ENCODE data around the gene SCGB1C1. TPM values are rescaled to one million over a fixed set of nuclear protein-coding genes. Genes with fewer than 3 reads are reported as not detected.
A peak's percentile ranks its signal among the peaks of the same experiment; 100 is the strongest.

Gene SCGB1C1
- total and polyA plus RNA-seq, 2 experiments from 2014 or later = not detected

DNA sequence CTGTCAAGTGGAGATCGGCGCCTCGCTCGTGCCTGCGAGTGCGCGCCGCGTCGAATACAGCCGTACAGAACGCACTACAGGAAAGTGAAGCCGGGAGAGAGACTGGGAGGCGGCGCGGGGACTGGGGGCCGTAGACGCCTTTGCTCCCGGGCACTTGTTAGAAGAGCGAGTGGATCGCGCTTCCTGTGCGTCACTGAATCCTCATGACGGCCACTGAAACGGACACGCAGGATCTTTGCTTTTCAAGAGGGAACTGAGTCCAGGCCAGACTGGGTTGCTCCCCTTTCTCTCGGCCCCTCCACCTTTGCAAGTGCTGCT lies 14.9 kb downstream of the SCGB1C1 start:
- Mint-ChIP-seq H3K36me3 (ENCODE audit: low read depth) (peaks cover 54% of the 10 kb centered on the region), H3K4me3 (peak overlapping the region; percentile 99), H3K4me1 (peaks cover 8% of the 10 kb centered on the region; the same call in 2 of the 3 replicates), H3K9me3 (no peaks in the 10 kb centered on the region), H3K27ac (peak overlapping the region; percentile 99), H3K27me3 (ENCODE audit: insufficient read depth, low read depth, poor library complexity) (peaks cover 16% of the 10 kb centered on the region)
- ATAC-seq = peak; percentile 15
- H3K27me3 ChIP-seq (ENCODE audit: insufficient read depth) = no peaks in the 10 kb centered on the region
- peak overlapping the region; percentile 100 for H3K4me2 ChIP-seq
- H3K4me1 ChIP-seq (ENCODE audit: insufficient read depth) = peaks cover 12% of the 10 kb centered on the region; the same call in 1 of the 2 replicates
- H3F3A ChIP-seq (replicated peaks; ENCODE audit: low read depth) = peaks cover 10% of the 10 kb centered on the region
- no peaks in the 10 kb centered on the region for H3K9me2 ChIP-seq (ENCODE audit: insufficient read depth)
- no peak for DNase-seq (ENCODE audit: low spot score)
- peak overlapping the region; percentile 99 for H3K27ac ChIP-seq (ENCODE audit: low read depth)
- H3K79me2 ChIP-seq (replicated peaks; ENCODE audit: insufficient read depth) = peaks cover 27% of the 10 kb centered on the region
- TF ChIP-seq ZNF114 (CRISPR knock-in tag; IDR thresholded peaks at IDR 0.05) (no peak), ZNF331 (CRISPR knock-in tag; IDR thresholded peaks at IDR 0.05; ENCODE audit: low read depth) (no peak), EZH2phosphoT487 (IDR thresholded peaks at IDR 0.05; ENCODE audit: unreplicated experiment) (no peak), EZH2 (IDR thresholded peaks at IDR 0.05; ENCODE audit: low read depth, unreplicated experiment) (no peak), JUNB (IDR thresholded peaks at IDR 0.05; ENCODE audit: unreplicated experiment) (no peak), CREB1 (CRISPR knock-in tag; IDR thresholded peaks at IDR 0.05; ENCODE audit: low read depth) (no peak), NANOG (IDR thresholded peaks at IDR 0.05; ENCODE audit: borderline replicate concordance) (no peak), POLR2AphosphoS5 (IDR thresholded peaks at IDR 0.05; ENCODE audit: low read depth) (no peak), STAT1 (IDR thresholded peaks at IDR 0.05; ENCODE audit: unreplicated experiment) (no peak)
- TF ChIP-seq, protein P1, sequence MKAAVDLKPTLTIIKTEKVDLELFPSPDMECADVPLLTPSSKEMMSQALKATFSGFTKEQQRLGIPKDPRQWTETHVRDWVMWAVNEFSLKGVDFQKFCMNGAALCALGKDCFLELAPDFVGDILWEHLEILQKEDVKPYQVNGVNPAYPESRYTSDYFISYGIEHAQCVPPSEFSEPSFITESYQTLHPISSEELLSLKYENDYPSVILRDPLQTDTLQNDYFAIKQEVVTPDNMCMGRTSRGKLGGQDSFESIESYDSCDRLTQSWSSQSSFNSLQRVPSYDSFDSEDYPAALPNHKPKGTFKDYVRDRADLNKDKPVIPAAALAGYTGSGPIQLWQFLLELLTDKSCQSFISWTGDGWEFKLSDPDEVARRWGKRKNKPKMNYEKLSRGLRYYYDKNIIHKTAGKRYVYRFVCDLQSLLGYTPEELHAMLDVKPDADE (IDR thresholded peaks at IDR 0.05) = no peak
- TF ChIP-seq, protein P2, sequence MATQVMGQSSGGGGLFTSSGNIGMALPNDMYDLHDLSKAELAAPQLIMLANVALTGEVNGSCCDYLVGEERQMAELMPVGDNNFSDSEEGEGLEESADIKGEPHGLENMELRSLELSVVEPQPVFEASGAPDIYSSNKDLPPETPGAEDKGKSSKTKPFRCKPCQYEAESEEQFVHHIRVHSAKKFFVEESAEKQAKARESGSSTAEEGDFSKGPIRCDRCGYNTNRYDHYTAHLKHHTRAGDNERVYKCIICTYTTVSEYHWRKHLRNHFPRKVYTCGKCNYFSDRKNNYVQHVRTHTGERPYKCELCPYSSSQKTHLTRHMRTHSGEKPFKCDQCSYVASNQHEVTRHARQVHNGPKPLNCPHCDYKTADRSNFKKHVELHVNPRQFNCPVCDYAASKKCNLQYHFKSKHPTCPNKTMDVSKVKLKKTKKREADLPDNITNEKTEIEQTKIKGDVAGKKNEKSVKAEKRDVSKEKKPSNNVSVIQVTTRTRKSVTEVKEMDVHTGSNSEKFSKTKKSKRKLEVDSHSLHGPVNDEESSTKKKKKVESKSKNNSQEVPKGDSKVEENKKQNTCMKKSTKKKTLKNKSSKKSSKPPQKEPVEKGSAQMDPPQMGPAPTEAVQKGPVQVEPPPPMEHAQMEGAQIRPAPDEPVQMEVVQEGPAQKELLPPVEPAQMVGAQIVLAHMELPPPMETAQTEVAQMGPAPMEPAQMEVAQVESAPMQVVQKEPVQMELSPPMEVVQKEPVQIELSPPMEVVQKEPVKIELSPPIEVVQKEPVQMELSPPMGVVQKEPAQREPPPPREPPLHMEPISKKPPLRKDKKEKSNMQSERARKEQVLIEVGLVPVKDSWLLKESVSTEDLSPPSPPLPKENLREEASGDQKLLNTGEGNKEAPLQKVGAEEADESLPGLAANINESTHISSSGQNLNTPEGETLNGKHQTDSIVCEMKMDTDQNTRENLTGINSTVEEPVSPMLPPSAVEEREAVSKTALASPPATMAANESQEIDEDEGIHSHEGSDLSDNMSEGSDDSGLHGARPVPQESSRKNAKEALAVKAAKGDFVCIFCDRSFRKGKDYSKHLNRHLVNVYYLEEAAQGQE (IDR thresholded peaks at IDR 0.05; ENCODE audit: unreplicated experiment) = no peak
- TF ChIP-seq, protein P3, sequence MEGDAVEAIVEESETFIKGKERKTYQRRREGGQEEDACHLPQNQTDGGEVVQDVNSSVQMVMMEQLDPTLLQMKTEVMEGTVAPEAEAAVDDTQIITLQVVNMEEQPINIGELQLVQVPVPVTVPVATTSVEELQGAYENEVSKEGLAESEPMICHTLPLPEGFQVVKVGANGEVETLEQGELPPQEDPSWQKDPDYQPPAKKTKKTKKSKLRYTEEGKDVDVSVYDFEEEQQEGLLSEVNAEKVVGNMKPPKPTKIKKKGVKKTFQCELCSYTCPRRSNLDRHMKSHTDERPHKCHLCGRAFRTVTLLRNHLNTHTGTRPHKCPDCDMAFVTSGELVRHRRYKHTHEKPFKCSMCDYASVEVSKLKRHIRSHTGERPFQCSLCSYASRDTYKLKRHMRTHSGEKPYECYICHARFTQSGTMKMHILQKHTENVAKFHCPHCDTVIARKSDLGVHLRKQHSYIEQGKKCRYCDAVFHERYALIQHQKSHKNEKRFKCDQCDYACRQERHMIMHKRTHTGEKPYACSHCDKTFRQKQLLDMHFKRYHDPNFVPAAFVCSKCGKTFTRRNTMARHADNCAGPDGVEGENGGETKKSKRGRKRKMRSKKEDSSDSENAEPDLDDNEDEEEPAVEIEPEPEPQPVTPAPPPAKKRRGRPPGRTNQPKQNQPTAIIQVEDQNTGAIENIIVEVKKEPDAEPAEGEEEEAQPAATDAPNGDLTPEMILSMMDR (conservative IDR thresholded peaks at IDR 0.05; ENCODE audit: low read depth in 2 of 2) = no peak
- H3K4me3 ChIP-seq = peak overlapping the region; percentile 96
- H2AFZ ChIP-seq = 0 out of 2 replicates have a peak overlapping the region, but pooled peaks have one; percentile 56
- H4K20me1 ChIP-seq (replicated peaks; ENCODE audit: insufficient read depth) = peaks cover 4% of the 10 kb centered on the region
- H3K36me3 ChIP-seq (ENCODE audit: insufficient read depth) = peaks cover 5% of the 10 kb centered on the region
